Measurements from ENCODE around the gene MDP1. TPM values are rescaled to one million over a fixed set of nuclear protein-coding genes. Genes with fewer than 3 reads are reported as not detected.
A peak's percentile ranks its signal among the peaks of the same experiment; 100 is the strongest.

The MDP1 gene
- total RNA-seq, 1 donor, result 23.2 TPM

- no peak for TF ChIP-seq CTCF (IDR thresholded peaks at IDR 0.05; ENCODE audit: insufficient read depth, low read length)
- DNase-seq (ENCODE audit: low read depth), result no peak
- H3K4me3 ChIP-seq (ENCODE audit: low read depth, low read length), result no peak overlapping the region
Measured at GRCh38 chr14:24255931-24256711, 40.3 kb upstream of the MDP1 start.

- no peak for DNase-seq (ENCODE audit: low read depth)
- TF ChIP-seq CTCF (IDR thresholded peaks at IDR 0.05; ENCODE audit: insufficient read depth, low read length), result no peak
Measured at GRCh38 chr14:24255438-24255837, 39.6 kb upstream of the MDP1 start.

GRCh38 chr14:24254630-24255392, 38.9 kb upstream of the MDP1 start:
- no peak for DNase-seq (ENCODE audit: low read depth)
- no peak for TF ChIP-seq CTCF (IDR thresholded peaks at IDR 0.05; ENCODE audit: insufficient read depth, low read length)
- H3K4me3 ChIP-seq (ENCODE audit: low read depth, low read length), result no peak overlapping the region

More at GRCh38 chr14:24255438-24255837, 39.6 kb upstream of the MDP1 start:
- no peak overlapping the region for H3K4me3 ChIP-seq (ENCODE audit: low read depth, low read length)

- no peak for TF ChIP-seq CTCF (IDR thresholded peaks at IDR 0.05; ENCODE audit: insufficient read depth, low read length)
- no peak overlapping the region for H3K4me3 ChIP-seq (ENCODE audit: low read depth, low read length)
- DNase-seq (ENCODE audit: low read depth), result no peak
Measured at GRCh38 chr14:24253936-24254335, 38.1 kb upstream of the MDP1 start.

- no peak overlapping the region for H3K4me3 ChIP-seq (ENCODE audit: low read depth, low read length)
- no peak for TF ChIP-seq CTCF (IDR thresholded peaks at IDR 0.05; ENCODE audit: insufficient read depth, low read length)
- no peak for DNase-seq (ENCODE audit: low read depth)
Measured at GRCh38 chr14:24252289-24253124, 36.6 kb upstream of the MDP1 start.

- no peak overlapping the region for H3K4me3 ChIP-seq (ENCODE audit: low read depth, low read length)
- no peak for DNase-seq (ENCODE audit: low read depth)
- TF ChIP-seq CTCF (IDR thresholded peaks at IDR 0.05; ENCODE audit: insufficient read depth, low read length), result peak; percentile 26
Measured at GRCh38 chr14:24251880-24252288, 36.0 kb upstream of the MDP1 start.
